Raji (cell line): ENCODE results near the gene TXNIP.

Experiments
- POLR2A ChIP-seq: IDR thresholded peaks from 2 replicates; pipeline ENCODE4 v1.6.1; 2011; ENCODE audit warnings: low read depth, low read length, control low read depth; ENCODE audit not compliant: insufficient read depth

The TXNIP gene

GRCh38 chr1:145980457-145980994 is 15.9 kb downstream of the TXNIP start:
- TF ChIP-seq POLR2A: no peak

- TF ChIP-seq POLR2A: peak; percentile 18; the same call in 1 of the 2 replicates
Observed at GRCh38 chr1:145979746-145980456, 16.5 kb downstream of the TXNIP start.

GRCh38 chr1:145978854-145979745 is 17.3 kb downstream of the TXNIP start:
- 0 out of 2 replicates have a peak, but pooled peaks have one; percentile 21 for TF ChIP-seq POLR2A

- no peak for TF ChIP-seq POLR2A
Observed at GRCh38 chr1:145978471-145978853, 17.9 kb downstream of the TXNIP start.

- 0 out of 2 replicates have a peak, but pooled peaks have one; percentile 15 for TF ChIP-seq POLR2A
Observed at GRCh38 chr1:145977486-145978470, 18.6 kb downstream of the TXNIP start.

- TF ChIP-seq POLR2A: no peak
Observed at GRCh38 chr1:145977016-145977415, 19.4 kb downstream of the TXNIP start.

- no peak for TF ChIP-seq POLR2A
Observed at GRCh38 chr1:145975216-145975615, 21.2 kb downstream of the TXNIP start.

- TF ChIP-seq POLR2A: no peak
Observed at GRCh38 chr1:145974721-145975120, 21.7 kb downstream of the TXNIP start.

GRCh38 chr1:145972580-145972979 is 23.8 kb downstream of the TXNIP start:
- no peak for TF ChIP-seq POLR2A

GRCh38 chr1:145967288-145967687 is 29.1 kb downstream of the TXNIP start:
- TF ChIP-seq POLR2A: no peak

GRCh38 chr1:145965119-145965744 is 31.1 kb downstream of the TXNIP start:
- no peak for TF ChIP-seq POLR2A

GRCh38 chr1:145964328-145965118 is 31.9 kb downstream of the TXNIP start, which contains the start of the genes ANKRD34A and POLR3GL:
Gene ANKRD34A (minus strand): TSS chr1:145964575. CDS start chr1:145961759, 2,816 bp downstream.
Gene POLR3GL (plus strand): TSS chr1:145964690. CDS start chr1:145974866, 10,176 bp downstream.
- TF ChIP-seq POLR2A: peak; percentile 94
